GM21737 (cell line): ENCODE measurements around the gene HTR7.

ENCODE experiments used
- ATAC-seq: cut with Tn5 transposase; IDR thresholded peaks from one replicate; pipeline ENCODE4 v1.9.1; 2021; ENCODE audit warnings: mild to moderate bottlenecking, moderate library complexity; ENCODE audit not compliant: unreplicated experiment

HTR7 gene

GRCh38 chr10:90745565-90745964 is 112.3 kb downstream of the HTR7 start:
- ATAC-seq = no peak

GRCh38 chr10:90743291-90743690 is 114.5 kb downstream of the HTR7 start:
- no peak for ATAC-seq

- no peak for ATAC-seq
Measured at GRCh38 chr10:90741926-90742565, 115.8 kb downstream of the HTR7 start.

GRCh38 chr10:90740265-90740664 is 117.6 kb downstream of the HTR7 start:
- ATAC-seq = no peak

GRCh38 chr10:90738885-90739284 is 119.0 kb downstream of the HTR7 start:
- no peak for ATAC-seq

GRCh38 chr10:90734415-90734814 is 123.4 kb downstream of the HTR7 start:
- no peak for ATAC-seq

- no peak for ATAC-seq
Measured at GRCh38 chr10:90732581-90732980, 125.3 kb downstream of the HTR7 start.

GRCh38 chr10:90723416-90724068 is 134.3 kb downstream of the HTR7 start:
- no peak for ATAC-seq

GRCh38 chr10:90722832-90723231 is 135.0 kb downstream of the HTR7 start:
- no peak for ATAC-seq

GRCh38 chr10:90718182-90718581 is 139.7 kb downstream of the HTR7 start:
- ATAC-seq = no peak

- ATAC-seq = no peak
Measured at GRCh38 chr10:90712529-90712928, 145.3 kb downstream of the HTR7 start.

GRCh38 chr10:90709727-90710126 is 148.1 kb downstream of the HTR7 start:
- no peak for ATAC-seq

GRCh38 chr10:90707657-90708056 is 150.2 kb downstream of the HTR7 start:
- no peak for ATAC-seq

- ATAC-seq = no peak
Measured at GRCh38 chr10:90701428-90701827, 156.4 kb downstream of the HTR7 start.

- no peak for ATAC-seq
Measured at GRCh38 chr10:90695915-90696676, 161.7 kb downstream of the HTR7 start.
